Mammary epithelial cell (primary cell): ENCODE results near the gene CTF1.

Source experiments
- CTCF ChIP-seq, 2 donors: IDR thresholded peaks in 1 of 2; conservative IDR thresholded peaks in 1 of 2; 2 replicates each; pipeline ENCODE4 v1.5.1; 2011 to 2012; ENCODE audit warnings: inconsistent platforms in 2 of 2, low read length in 2 of 2, mild to moderate bottlenecking in 2 of 2, control low read depth in 1 of 2, low read depth in 1 of 2; ENCODE audit not compliant: insufficient read depth in 1 of 2; ENCODE audit errors: extremely low read depth in 1 of 2
- EZH2 ChIP-seq: IDR thresholded peaks from 2 replicates; pipeline ENCODE4 v1.6.1; 2012; ENCODE audit warnings: low read length, inconsistent platforms, borderline replicate concordance

- no peak for TF ChIP-seq CTCF (conservative IDR thresholded peaks at IDR 0.05 in 1 of 2, IDR thresholded peaks at IDR 0.05 in 1 of 2; ENCODE audit: extremely low read depth in 1 of 2, insufficient read depth in 1 of 2, low read depth in 1 of 2, low read length in 2 of 2)
- no peak for TF ChIP-seq EZH2
These were observed 4.2 kb downstream of the CTF1 start for GRCh38 chr16:30900588-30900987.
